Testis (tissue), 2 donors: ENCODE data around the gene ZNF254.

Experiments used
- POLR2A ChIP-seq: fragments of 450-650 bp; IDR thresholded peaks from one replicate; pipeline ENCODE4 v1.6.1; 2017; ENCODE audit warnings: antibody characterized with exemption, mild to moderate bottlenecking, moderate library complexity
- TF ChIP-seq, protein P1 (sequence below), 3 experiments: fragments of 450-650 bp in 2 of 3; fragments of 200-600 bp in 1 of 3; sonication (generic) in 1 of 3; IDR thresholded peaks; one replicate each; pipeline ENCODE4 v1.5.1; 2016 to 2019; ENCODE audit warnings: antibody characterized with exemption in 3 of 3, mild to moderate bottlenecking in 2 of 3, moderate library complexity in 1 of 3

DNA sequence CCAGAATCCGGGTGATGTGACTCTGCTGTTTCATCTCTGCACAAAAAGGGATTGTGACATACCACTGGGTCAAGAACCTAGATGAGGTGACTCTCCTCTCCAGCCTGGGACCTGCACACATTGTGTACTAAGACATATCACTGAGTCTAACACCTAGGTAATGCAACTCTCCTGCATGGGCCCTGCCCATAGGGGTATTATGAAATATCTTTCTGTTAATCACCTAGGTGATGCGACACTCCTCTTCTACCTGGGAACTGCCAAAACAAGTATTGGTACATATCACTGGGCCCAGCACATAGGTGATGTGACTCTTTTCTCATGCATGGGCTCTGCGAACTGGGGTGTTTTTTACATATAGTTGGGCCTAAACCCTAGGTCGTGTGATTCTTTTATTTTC lies 35.5 kb upstream of the ZNF254 start:
- TF ChIP-seq, protein P1, sequence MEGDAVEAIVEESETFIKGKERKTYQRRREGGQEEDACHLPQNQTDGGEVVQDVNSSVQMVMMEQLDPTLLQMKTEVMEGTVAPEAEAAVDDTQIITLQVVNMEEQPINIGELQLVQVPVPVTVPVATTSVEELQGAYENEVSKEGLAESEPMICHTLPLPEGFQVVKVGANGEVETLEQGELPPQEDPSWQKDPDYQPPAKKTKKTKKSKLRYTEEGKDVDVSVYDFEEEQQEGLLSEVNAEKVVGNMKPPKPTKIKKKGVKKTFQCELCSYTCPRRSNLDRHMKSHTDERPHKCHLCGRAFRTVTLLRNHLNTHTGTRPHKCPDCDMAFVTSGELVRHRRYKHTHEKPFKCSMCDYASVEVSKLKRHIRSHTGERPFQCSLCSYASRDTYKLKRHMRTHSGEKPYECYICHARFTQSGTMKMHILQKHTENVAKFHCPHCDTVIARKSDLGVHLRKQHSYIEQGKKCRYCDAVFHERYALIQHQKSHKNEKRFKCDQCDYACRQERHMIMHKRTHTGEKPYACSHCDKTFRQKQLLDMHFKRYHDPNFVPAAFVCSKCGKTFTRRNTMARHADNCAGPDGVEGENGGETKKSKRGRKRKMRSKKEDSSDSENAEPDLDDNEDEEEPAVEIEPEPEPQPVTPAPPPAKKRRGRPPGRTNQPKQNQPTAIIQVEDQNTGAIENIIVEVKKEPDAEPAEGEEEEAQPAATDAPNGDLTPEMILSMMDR (IDR thresholded peaks at IDR 0.05): no peak
- TF ChIP-seq POLR2A: no peak
